Cerebellar nuclear complex (tissue), 1 donor: ENCODE measurements around the gene CTNNA1.

ENCODE experiments used
- DNase-seq, 2 experiments: peaks; one replicate each; lab custom pipeline; 2025; lab: John Stamatoyannopoulos, UW

Gene CTNNA1

DNA sequence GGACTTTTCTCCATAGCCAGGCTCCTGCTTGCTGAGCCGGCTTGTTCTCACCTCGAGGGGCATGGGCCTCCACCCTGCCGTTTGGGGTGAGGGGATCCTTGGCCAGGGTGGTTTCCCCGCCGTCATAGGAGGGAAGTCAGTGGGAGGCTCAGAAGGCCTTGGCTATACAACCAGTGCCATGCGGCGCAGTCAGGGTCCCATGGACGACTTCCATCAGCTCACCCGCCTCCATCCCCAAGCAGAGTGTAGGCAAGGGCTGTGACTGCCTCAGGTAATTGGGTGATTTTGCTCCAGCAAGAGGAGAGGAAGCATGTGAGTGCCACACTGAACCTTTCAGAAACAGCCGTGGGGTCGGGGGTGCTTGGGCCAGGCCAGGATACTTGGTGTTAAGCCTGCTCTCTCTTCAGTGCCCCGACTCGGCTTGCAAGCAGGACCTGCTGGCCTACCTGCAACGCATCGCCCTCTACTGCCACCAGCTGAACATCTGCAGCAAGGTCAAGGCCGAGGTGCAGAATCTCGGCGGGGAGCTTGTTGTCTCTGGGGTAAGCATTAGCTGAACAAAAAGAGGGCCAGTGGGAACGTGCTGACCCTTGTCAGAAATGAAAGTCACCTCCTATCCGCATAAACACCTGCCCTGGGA, 179.1 kb downstream of the CTNNA1 start:
- DNase-seq = no peak

DNA sequence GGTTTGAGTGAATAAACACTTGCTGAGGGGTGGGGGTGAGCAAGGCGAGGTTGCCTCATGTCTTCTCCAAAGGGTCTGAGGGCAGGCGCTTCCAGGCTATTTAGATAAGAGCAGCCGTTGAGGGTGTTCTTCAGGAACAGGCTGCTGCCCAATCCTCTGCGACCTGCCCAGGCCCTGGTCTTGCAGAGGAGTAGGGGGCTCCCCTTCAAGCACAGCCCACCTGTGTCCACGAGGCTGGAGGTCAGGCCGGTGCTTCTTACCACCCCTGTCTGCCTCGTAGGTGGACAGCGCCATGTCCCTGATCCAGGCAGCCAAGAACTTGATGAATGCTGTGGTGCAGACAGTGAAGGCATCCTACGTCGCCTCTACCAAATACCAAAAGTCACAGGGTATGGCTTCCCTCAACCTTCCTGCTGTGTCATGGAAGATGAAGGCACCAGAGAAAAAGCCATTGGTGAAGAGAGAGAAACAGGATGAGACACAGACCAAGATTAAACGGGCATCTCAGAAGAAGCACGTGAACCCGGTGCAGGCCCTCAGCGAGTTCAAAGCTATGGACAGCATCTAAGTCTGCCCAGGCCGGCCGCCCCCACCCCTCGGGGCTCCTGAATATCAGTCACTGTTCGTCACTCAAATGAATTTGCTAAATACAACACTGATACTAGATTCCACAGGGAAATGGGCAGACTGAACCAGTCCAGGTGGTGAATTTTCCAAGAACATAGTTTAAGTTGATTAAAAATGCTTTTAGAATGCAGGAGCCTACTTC, 180.5 kb downstream of the CTNNA1 start:
- DNase-seq = no peak

DNA sequence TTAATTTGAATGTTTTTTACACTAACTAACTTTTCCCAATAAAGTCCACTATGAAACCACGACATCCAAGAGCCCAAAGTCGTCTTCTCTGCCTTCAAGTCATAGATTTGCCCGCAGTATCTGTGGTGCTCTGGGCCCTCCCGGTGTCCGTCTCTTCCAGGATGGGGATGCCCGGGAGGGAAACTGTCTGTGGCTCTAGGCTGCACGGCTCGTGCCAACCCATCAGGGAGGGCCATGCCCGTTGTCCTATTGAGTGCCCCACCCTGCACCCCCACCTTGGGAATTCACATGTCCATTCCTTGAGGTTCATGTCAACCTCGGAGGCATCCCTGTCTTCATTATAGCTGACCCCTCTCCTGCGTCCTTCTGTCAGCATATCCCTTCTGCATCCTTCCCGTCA, 181.7 kb downstream of the CTNNA1 start:
- no peak for DNase-seq

DNA sequence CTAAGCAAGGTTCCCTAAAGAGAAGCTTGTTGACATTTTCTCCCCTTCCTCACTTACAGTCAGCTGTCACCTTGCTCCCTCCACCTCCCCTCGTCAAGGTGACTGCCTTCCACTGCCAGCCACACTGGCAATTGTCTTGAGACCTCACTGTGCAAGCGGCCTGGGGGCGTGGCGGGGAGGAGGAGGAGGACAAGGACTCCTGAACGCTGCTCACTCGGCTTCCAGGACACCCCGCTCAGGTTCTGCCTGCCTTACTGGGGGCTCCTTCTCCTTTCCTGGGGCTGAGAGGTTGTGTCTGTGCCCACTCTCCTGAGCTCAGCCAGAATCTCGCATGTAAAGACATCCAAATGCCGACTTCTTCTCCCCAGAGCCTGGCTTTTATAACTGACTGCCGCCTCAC, 182.2 kb downstream of the CTNNA1 start:
- DNase-seq = no peak

DNA sequence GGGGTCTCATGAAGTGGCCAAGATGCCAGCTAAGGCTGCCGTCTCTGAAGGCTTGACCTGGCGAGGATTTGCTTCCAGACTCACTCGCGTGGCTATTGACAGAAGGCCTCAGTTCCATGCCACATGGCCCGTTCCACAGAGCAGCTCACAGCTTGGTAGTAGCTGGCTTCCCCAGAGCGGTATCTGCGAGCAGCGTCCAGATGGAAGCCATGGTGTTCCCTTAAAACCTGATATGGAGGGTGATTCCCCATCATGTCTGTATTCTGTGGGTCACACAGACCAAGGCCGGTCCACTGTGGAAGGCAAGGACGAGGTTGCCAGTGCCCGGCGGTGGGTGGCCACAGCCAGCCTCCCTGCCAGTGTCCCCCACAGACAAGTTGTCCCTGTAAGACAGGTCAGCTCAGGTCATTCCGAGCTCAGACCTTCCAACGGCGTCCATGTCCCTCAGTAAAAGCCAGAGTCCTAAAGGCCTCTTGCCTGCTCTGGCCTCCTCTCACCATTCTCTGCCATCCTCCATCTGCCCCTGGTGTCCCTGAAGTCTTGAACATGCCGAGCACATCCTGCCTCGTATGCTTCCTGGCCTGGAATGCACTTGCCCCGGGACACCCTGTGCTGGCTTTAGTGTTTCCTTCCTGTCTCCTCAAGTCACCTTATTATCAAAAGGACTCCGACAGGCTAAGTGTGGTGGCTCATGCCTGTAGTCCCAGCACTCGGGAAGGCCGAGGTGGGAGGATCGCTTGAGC, 183.2 kb downstream of the CTNNA1 start:
- peak in 1 of 2 experiments; percentile 3 for DNase-seq

DNA sequence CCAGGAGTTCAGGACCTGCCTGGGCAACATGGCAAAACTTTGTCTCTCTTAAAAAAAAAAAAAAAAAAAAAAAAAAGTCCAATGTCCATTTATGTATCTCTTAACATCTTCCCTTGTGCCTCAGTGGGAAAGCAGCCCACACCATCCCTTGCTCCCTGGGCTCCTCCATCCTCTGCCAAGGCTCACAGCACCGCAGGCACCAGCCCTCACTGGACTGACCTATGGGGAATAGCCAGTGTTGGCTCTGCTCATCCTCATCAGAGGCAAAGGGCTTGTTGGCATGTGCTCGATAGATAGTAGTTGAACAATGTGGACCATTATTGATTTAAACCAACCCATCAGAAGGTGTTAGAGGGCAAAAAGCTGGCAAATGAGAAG, 183.7 kb downstream of the CTNNA1 start:
- DNase-seq = no peak

DNA sequence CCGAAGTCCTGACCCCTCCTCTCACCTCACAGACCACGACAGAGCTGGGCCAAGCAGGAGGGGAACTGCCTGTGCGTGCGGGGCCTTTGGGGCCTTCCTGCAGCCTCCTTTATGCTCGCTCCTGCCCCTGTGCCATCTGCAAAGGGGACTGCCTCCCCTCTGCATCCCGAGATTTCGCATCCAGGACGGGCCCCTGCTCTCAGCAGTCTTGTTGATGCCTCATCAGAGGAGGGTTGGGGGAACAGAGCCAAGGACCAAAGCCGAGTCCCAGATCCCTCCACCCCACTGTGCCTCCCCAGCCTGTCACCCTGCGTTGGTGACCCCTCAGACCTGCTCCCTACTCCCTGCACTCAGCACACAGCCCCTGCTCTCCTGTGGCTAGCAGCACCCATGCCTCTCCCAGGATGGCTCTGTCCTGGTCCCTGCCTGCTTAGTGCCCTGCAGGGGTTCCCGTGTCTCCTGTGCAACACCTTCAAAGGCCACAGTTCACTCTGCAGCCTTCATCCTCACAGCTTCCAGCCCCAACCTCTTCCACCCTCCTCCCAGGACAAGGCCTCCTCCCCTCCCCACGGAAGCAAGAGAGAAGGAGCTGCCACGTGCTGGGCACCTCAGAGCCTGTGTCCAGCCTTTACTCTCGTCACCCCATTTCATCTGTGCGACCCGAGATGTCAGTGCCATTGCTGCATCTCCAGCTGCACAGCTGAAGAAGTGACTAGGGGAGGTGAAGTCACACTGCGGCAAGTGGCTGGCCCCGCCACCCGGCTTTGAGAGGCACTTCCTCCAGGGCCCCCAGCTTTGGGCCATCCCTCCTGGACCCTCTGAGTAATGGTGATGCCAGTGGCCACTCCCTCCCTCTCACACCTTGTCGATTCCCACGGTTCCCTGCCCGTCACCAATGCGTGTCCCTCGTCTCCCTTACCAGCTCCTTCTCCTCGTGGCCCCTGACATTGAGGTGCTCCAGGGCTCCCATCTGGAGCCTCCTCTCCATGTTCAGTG, 184.5 kb downstream of the CTNNA1 start:
- no peak for DNase-seq

DNA sequence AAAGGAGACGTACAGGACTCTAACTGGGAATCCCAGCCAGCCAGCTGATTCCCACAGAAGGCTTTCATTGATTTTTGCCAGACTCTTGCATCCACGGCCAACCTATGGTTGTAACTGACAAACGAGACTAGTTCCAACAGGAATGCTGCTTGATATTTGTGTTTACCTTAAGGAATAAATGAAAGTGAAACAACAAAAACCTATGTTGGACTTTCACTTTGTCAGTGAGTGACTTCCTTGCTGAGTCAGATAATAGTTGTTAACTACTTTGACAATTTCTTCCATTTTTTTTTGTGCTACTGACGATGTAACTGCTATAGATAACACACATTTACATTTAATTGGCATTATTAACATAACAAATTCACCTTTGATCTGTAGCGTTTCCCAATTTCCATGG, 185.3 kb downstream of the CTNNA1 start:
- DNase-seq = no peak

DNA sequence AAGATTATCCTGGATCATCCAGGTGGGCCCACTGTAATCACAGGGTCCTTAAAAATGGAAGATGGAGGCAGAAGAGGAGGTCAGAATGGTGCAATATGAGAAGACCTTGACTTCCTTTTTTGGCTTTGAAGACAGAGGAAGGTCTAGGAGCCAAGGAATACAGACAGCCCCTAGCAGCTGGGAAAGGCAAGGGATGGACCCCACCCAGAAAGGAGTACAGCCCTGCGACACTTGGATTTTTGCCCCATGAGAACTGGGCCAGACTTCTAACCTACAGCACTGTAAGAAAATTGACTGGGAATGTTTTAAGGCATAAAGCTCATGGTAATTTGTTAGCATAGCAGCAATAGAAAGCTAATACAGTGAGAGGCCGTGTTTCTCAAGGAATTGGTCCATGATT, 188.8 kb downstream of the CTNNA1 start:
- DNase-seq = no peak

DNA sequence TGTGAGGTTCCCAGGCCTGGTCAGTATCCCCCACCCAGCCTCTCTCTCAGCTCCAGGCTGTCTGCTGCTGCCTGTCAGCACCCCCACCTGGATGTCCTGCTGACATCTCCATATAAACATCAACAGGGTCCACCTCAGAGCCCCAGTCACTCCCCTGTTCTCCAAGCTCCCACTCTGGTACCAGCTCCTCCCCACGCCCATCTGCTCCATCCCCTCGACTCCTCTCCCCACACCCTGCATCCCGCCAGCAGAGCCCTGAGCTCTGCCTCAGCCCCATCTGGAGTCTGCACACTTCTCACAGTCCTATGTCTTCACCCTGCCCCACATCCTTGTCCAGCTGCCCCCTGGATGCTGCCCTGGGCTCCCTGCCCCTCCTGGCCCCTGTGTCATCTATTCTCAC, 189.6 kb downstream of the CTNNA1 start:
- no peak for DNase-seq

DNA sequence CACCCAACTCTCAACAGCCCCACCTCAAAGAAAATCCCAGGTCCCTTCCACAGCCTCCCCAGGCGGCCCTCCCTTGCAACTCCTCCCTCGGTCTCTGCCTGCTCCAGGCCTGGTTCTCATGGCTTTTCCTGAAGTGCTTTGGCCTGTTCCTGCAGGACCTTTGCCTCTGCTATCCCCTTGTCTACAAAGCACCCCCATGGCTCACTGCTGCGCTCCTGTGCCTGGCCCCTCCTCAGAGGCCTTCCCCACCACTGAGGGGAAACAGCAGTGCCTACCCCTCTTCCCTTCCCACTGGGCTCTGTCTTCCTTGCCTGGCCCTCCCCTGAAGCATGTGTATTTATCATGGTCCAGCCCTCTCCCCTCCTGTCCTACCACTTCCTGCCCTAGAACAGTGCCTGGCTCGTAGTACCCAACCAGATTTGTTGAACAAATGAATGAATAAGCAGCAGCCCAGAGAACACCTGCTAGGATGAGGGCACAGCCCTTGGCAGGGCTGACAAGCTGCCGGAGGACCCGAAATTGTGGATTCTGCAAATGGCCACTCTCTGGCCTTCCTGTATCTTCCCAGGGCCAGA, 190.5 kb downstream of the CTNNA1 start:
- DNase-seq = no peak

DNA sequence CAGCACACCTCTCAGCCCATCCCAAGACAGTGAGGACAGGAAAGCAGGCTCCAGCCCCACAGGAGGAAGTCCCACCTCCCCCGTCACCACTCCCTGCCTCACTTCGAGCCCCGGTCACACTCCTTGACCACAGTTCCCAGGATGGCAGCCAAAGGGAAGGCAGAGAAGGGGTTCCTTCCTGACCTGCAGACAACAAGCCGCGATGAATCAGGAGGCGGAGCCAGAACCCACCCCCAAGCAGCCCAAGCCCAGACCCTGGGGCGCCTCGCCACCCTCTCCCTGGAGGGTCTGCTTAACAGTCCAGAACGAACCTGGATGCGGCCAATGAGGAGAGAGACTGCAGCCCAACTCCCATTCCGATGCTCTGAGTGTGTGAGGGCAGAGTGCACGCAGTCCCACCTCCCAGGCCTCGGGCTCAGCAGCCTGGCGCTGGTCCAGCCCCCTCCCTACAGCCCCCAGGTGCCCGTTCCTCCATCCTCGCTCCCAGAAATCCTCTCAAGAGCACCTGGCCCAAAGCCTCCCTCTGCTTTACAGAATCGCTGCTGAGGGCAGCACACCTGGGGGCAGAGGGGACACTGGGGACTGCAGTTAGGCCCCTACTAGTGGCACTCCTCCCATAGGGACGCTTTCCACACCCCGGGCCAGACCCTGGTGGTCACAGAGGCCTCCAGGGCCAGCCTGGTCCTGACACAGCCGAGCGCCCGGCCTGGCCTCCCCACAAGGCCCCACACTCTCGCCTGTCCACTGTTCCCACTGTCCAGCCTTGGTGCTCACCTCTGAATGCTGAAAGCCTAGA, 191.5 kb downstream of the CTNNA1 start:
- DNase-seq = no peak

DNA sequence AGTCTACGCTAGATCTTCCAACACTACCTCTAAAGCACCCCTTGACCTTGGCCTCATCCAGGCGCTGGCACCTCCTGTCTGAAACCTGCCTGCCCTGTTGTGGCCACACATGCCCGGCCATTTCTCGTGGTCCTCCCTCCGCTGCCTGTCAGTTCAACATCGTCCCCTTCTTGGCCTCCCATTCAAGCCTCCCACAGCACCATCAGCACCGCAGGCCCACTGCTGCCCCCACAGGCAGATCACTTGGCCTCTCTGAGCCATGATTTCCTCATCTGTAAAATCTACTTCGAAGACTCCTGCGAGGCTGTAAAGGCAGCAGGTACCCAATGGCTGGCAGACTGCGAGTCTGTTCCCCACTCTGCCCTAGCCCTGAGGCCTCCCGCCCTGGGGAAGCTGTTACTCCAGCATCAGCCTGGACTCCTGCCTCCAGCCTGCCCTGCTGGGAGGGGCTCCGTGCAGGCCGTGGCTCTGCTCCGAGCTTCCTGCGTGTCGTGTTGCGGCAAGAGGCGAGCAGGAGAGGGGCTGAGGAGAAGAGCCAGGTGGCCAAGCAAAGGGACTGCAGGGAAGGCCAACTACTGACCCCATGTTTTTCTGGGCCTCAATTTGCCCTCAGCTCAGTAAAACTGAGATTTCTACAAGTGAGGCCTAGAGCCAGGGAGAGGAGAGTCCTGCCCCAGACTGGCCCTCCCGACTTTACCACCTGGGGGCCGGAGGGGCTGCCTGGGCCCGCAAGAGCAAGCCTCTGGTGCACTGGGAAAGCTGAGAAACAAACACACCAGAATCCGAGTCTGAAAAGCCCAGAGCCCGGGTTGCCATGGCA, 192.4 kb downstream of the CTNNA1 start:
- peak in 1 of 2 experiments; percentile 19 for DNase-seq

DNA sequence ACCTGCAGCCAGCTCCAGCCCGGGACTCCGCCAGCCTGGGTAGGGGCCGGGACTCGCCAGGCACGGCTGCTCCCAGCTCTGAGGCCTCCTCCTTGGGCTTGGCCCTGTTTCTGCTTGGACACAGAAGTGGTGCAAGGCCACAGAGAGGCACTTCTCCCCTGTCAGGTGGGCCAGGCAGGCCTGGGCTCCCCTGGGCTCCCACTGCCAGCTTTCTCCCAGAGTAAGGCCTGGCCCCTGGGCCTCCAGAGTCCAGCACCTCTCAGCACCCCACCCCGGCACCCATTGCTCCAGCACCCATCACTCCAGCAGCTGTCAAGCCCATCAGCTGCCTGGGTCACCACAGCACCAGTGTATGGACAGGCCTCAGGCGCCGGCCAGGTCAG, 193.0 kb downstream of the CTNNA1 start:
- no peak for DNase-seq

DNA sequence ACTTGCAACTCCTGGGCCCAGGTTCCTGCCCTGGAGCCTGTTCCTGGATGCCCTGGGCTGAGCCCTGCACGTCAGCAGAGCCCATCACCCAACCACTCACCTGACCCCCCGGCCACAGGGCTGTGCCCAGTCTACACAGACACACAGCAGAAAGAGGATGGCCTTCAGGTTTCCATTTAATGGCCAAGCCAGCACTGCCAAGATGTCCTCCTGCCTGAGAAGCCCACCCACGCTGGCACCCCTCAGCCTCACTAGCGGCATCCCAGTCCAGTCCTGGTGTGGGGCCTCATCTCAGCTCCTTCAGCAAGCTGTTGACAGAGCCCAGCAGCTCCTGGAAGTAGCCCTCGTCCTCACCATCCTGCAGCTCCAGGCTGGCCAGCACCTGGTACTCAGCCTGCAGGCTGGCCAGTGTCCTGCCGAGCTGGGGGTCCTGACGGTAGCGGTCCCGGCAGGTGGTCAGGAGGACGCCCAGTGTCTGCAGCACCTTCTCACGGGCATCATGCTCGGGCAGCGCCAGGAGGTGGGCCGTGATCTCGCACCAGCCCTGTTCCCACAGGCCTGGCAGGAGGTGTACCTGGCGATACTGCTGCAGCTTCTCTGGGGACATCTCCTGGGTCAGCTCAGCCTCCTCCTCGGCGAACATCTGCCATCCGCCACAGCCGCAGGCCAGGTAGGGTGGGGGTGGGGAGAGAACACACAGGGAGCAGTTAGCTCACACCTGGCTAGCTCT, 193.8 kb downstream of the CTNNA1 start:
- no peak for DNase-seq

DNA sequence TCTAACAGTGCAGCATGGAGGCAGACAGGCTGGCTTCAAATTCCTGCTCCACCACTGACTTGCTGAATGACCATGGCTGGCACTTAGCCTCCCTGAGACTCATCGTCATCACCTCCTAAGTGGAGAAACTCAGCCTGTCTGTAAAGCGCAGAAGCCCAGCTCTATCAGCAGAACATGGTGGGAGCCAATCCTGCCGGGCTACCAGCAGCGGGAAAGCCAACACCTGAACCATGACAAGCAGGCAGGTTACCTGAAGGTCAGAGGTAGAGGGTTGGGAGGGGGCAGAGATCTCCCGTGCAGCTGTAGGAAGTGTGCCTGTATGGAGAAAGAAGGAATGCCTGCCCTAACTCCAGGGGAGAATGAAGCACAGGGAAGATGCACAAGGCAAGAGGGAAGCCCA, 194.6 kb downstream of the CTNNA1 start:
- no peak for DNase-seq

DNA sequence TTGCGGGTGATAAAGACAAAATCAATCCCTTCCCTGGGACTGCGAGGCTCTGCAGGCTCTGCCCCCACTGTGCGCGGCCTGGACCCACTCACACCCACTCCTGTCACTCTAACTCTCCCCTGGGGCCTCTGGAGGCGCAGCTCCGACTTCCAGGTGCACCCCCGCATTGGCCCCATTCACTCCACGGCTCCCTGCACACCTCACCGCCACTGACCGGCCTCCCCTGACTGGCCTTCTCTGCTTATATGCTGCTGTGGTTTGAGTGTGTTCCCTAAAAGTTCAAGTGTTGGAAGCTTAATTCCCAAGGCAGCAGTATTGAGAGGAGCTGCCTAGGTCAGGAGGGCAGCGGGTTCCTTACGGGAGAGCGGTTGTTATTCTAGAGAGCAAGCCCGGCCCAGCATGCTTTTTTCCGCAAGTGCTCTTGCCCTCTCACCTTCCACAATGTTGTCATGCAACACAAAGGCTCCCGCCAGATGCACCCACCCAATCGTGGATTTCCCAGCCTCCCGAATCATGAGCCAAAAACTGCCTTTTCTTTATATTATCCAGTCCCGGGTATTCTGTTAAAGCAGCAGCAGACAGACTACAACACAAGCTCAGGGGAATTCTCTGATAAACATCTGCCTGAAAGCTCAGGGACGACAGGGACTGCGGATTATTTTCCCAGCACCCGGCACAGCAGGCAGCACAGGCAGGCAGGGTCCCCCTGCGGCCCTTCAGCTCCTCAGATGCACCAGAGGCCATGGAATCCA, 195.4 kb downstream of the CTNNA1 start:
- DNase-seq = no peak

DNA sequence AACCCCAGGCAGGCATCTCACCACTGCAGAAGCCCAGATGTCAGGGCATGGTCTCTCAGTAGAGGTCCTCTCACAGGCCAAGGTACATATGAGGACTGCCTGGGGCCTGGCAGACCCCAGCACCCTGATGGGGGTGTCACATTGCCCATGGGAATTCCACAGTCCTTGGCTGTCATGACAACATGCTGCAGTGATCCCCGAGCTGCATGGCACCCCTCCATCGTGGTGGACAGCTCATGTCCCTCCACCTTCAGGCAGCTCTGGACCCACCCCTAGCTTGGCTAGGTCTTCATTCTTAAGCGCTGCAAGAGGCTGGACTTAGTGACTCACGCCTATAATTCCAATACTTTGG, 196.0 kb downstream of the CTNNA1 start:
- no peak for DNase-seq

DNA sequence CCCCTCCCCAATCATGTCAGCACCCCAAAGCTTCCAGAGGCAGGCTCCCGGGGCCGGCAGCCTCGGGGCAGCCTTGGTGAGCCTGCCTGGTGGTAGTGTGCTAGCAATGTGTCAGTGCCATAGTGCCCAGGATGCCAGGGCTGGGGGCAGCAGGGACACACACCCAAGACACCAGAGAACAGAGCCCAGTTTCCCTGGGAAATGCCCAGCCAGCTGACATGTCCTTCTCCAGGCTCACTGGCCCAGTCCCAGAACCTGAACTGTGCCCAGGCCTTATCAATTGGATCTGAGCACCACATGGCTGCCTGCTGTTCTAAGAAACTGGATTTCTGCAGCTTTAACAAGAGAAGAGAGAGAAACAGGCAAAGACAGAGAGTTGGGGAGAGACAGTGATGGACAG, 196.8 kb downstream of the CTNNA1 start:
- no peak for DNase-seq
